ENCODE results near the gene DPH1.
A peak's percentile ranks its signal among the peaks of the same experiment; 100 is the strongest.

GRCh38 chr17:2075336-2076086 lies 45.6 kb downstream of the DPH1 start:
- TF ChIP-seq CTCF (IDR thresholded peaks at IDR 0.05) (peak in 2 of 6 experiments; percentile 9 to 15), POLR2A (IDR thresholded peaks at IDR 0.05) (no peak)

Measured in Peyer's patch (tissue), 4 donors.